Effector memory CD8-positive, alpha-beta T cell (primary cell): Measurements from ENCODE around the gene ACOT13.
"Not testable (repeated sequence)": the region's sequence is repeated elsewhere in the genome, so short reads cannot be mapped to it uniquely, and the experiment has no call there.

Source experiments
- ATAC-seq: fragments of 150-1000 bp; cut with Tn5 transposase; replicated peaks from 2 replicates; pipeline ENCODE4 v1.10.0; 2021; ENCODE audit warnings: mild to moderate bottlenecking, moderate library complexity
- DNase-seq, 3 experiments: peaks; one replicate each; pipeline ENCODE4 v3.0.0; 2021
- H3K27ac Mint-ChIP-seq, 2 donors: one replicate each; pipeline ENCODE4 v1.8.0; 2022; ENCODE audit warnings: mild to moderate bottlenecking in 2 of 2, mixed read lengths in 2 of 2, moderate library complexity in 2 of 2
- H3K27me3 Mint-ChIP-seq, 2 donors: one replicate each; pipeline ENCODE4 v1.8.0; 2022; ENCODE audit warnings: mixed read lengths in 2 of 2
- H3K36me3 Mint-ChIP-seq: one replicate; pipeline ENCODE4 v1.8.0; 2022; ENCODE audit warnings: mild to moderate bottlenecking, moderate library complexity, mixed read lengths; ENCODE audit not compliant: insufficient read depth
- H3K4me1 Mint-ChIP-seq, 2 donors: one replicate each; pipeline ENCODE4 v1.8.0; 2022; ENCODE audit warnings: low read depth in 2 of 2, mixed read lengths in 2 of 2
- H3K4me3 Mint-ChIP-seq, 2 donors: one replicate each; pipeline ENCODE4 v1.8.0; 2022; ENCODE audit warnings: mild to moderate bottlenecking in 2 of 2, mixed read lengths in 2 of 2, moderate library complexity in 2 of 2
- H3K9me3 Mint-ChIP-seq, 2 donors: one replicate each; pipeline ENCODE4 v1.8.0; 2022; ENCODE audit warnings: mixed read lengths in 2 of 2

Gene ACOT13

GRCh38 chr6:24734710-24735109 lies 67.8 kb downstream of the ACOT13 start:
- H3K9me3 Mint-ChIP-seq, H3K4me1 Mint-ChIP-seq, ATAC-seq, H3K27ac Mint-ChIP-seq, DNase-seq, H3K4me3 Mint-ChIP-seq, H3K36me3 Mint-ChIP-seq: not testable (repeated sequence)
- H3K27me3 Mint-ChIP-seq = peaks cover 2 to 20% of the 10 kb centered on the region in 2 donors

GRCh38 chr6:24738741-24739140 lies 71.9 kb downstream of the ACOT13 start:
- H3K27ac Mint-ChIP-seq = no peak overlapping the region
- no peak for DNase-seq
- no peaks in the 10 kb centered on the region for H3K9me3 Mint-ChIP-seq
- peaks cover 0 to 8% of the 10 kb centered on the region in 2 donors for H3K27me3 Mint-ChIP-seq
- H3K4me1 Mint-ChIP-seq = peaks cover 0 to 2% of the 10 kb centered on the region in 2 donors
- H3K36me3 Mint-ChIP-seq = no peaks in the 10 kb centered on the region
- no peak overlapping the region for H3K4me3 Mint-ChIP-seq
- no peak for ATAC-seq

GRCh38 chr6:24740861-24741260 lies 74.0 kb downstream of the ACOT13 start:
- ATAC-seq (no peak), DNase-seq (no peak)
- Mint-ChIP-seq H3K27ac (no peak overlapping the region), H3K36me3 (no peaks in the 10 kb centered on the region), H3K4me1 (peaks cover 0 to 2% of the 10 kb centered on the region in 2 donors), H3K27me3 (peaks cover 0 to 5% of the 10 kb centered on the region in 2 donors), H3K9me3 (no peaks in the 10 kb centered on the region), H3K4me3 (no peak overlapping the region)

- ATAC-seq = no peak
- no peak overlapping the region for H3K4me3 Mint-ChIP-seq
- peak overlapping the region in 1 of 2 donors; percentile 5 for H3K27ac Mint-ChIP-seq
- no peaks in the 10 kb centered on the region for H3K27me3 Mint-ChIP-seq
- H3K36me3 Mint-ChIP-seq = no peaks in the 10 kb centered on the region
- no peak for DNase-seq
- H3K9me3 Mint-ChIP-seq = no peaks in the 10 kb centered on the region
- peaks cover 0 to 2% of the 10 kb centered on the region in 2 donors for H3K4me1 Mint-ChIP-seq
Observed at GRCh38 chr6:24742216-24742738, 75.4 kb downstream of the ACOT13 start.

- DNase-seq = no peak
- Mint-ChIP-seq H3K36me3 (no peaks in the 10 kb centered on the region), H3K4me3 (no peak overlapping the region)
Observed at GRCh38 chr6:24743265-24743943, 76.5 kb downstream of the ACOT13 start.

GRCh38 chr6:24743944-24744335 lies 77.1 kb downstream of the ACOT13 start:
- no peaks in the 10 kb centered on the region for H3K36me3 Mint-ChIP-seq
- H3K4me1 Mint-ChIP-seq = peaks cover 0 to 2% of the 10 kb centered on the region in 2 donors
- DNase-seq = no peak
- H3K27ac Mint-ChIP-seq = no peak overlapping the region
- H3K4me3 Mint-ChIP-seq = no peak overlapping the region
- H3K9me3 Mint-ChIP-seq = no peaks in the 10 kb centered on the region
- ATAC-seq = no peak
- H3K27me3 Mint-ChIP-seq = no peaks in the 10 kb centered on the region

More at GRCh38 chr6:24743265-24743943, 76.5 kb downstream of the ACOT13 start:
- peaks cover 0 to 2% of the 10 kb centered on the region in 2 donors for H3K4me1 Mint-ChIP-seq
- H3K27ac Mint-ChIP-seq = no peak overlapping the region
- H3K9me3 Mint-ChIP-seq = no peaks in the 10 kb centered on the region
- no peak for ATAC-seq
- H3K27me3 Mint-ChIP-seq = no peaks in the 10 kb centered on the region

GRCh38 chr6:24744911-24745310 lies 78.0 kb downstream of the ACOT13 start:
- no peak for DNase-seq
- Mint-ChIP-seq H3K9me3 (no peaks in the 10 kb centered on the region), H3K4me1 (peaks cover 0 to 2% of the 10 kb centered on the region in 2 donors), H3K36me3 (no peaks in the 10 kb centered on the region), H3K27me3 (no peaks in the 10 kb centered on the region), H3K27ac (no peak overlapping the region), H3K4me3 (no peak overlapping the region)
- no peak for ATAC-seq

GRCh38 chr6:24749297-24749696 lies 82.4 kb downstream of the ACOT13 start:
- no peak for ATAC-seq
- Mint-ChIP-seq H3K4me3 (no peak overlapping the region), H3K36me3 (no peaks in the 10 kb centered on the region), H3K4me1 (no peaks in the 10 kb centered on the region), H3K27me3 (peaks cover 6 to 22% of the 10 kb centered on the region in 2 donors), H3K9me3 (no peaks in the 10 kb centered on the region), H3K27ac (no peak overlapping the region)
- DNase-seq = no peak

GRCh38 chr6:24750878-24751277 lies 84.0 kb downstream of the ACOT13 start:
- not testable (repeated sequence) for H3K4me3 Mint-ChIP-seq, H3K4me1 Mint-ChIP-seq, H3K9me3 Mint-ChIP-seq, H3K36me3 Mint-ChIP-seq, ATAC-seq, DNase-seq, H3K27ac Mint-ChIP-seq
- peaks cover 6 to 23% of the 10 kb centered on the region in 2 donors for H3K27me3 Mint-ChIP-seq

- H3K36me3 Mint-ChIP-seq = no peaks in the 10 kb centered on the region
- H3K4me1 Mint-ChIP-seq = no peaks in the 10 kb centered on the region
- DNase-seq (no peak), ATAC-seq (no peak)
- peaks cover 6 to 23% of the 10 kb centered on the region in 2 donors for H3K27me3 Mint-ChIP-seq
- no peak overlapping the region for H3K4me3 Mint-ChIP-seq
- no peak overlapping the region for H3K27ac Mint-ChIP-seq
- H3K9me3 Mint-ChIP-seq = no peaks in the 10 kb centered on the region
Observed at GRCh38 chr6:24752503-24752902, 85.6 kb downstream of the ACOT13 start.

- Mint-ChIP-seq H3K27me3 (peaks cover 6 to 23% of the 10 kb centered on the region in 2 donors), H3K4me3 (no peak overlapping the region), H3K36me3 (no peaks in the 10 kb centered on the region), H3K9me3 (no peaks in the 10 kb centered on the region), H3K27ac (no peak overlapping the region), H3K4me1 (no peaks in the 10 kb centered on the region)
- no peak for DNase-seq
- no peak for ATAC-seq
Observed at GRCh38 chr6:24752917-24753492, 86.1 kb downstream of the ACOT13 start.

- no peaks in the 10 kb centered on the region for H3K36me3 Mint-ChIP-seq
- peaks cover 6 to 23% of the 10 kb centered on the region in 2 donors for H3K27me3 Mint-ChIP-seq
- no peak for ATAC-seq
- no peak for DNase-seq
- no peaks in the 10 kb centered on the region for H3K4me1 Mint-ChIP-seq
- no peak overlapping the region for H3K4me3 Mint-ChIP-seq
- H3K27ac Mint-ChIP-seq = no peak overlapping the region
- no peaks in the 10 kb centered on the region for H3K9me3 Mint-ChIP-seq
Observed at GRCh38 chr6:24753545-24753944, 86.7 kb downstream of the ACOT13 start.

GRCh38 chr6:24754378-24754777 lies 87.5 kb downstream of the ACOT13 start:
- not testable (repeated sequence) for H3K36me3 Mint-ChIP-seq, DNase-seq, H3K27ac Mint-ChIP-seq, H3K9me3 Mint-ChIP-seq, H3K4me1 Mint-ChIP-seq, ATAC-seq, H3K4me3 Mint-ChIP-seq
- peaks cover 6 to 23% of the 10 kb centered on the region in 2 donors for H3K27me3 Mint-ChIP-seq
